ENCODE results near the gene RANBP9.

The RANBP9 gene

GRCh38 chr6:13711733-13712598 lies at the start of gene RANBP9:
RANBP9 (minus strand) TSS chr6:13711835; CDS start chr6:13711505, 330 bp downstream.
- no peaks in the 10 kb centered on the region for H3K27me3 ChIP-seq (ENCODE audit: low read depth)
- in situ Hi-C loops (cut with MboI; ENCODE audit: low sequenced_read_pairs) = no loop called here
- H3K9me3 ChIP-seq = no peaks in the 10 kb centered on the region
- DNase-seq (ENCODE audit: low spot score in 2 of 2) = peak; percentile 74 to 90
- H3K36me3 ChIP-seq (replicated peaks) = no peaks in the 10 kb centered on the region
- H3K4me3 ChIP-seq = peak within 1 kb of the TSS; percentile 66
- H3K4me1 ChIP-seq = peaks cover 9% of the 10 kb centered on the region

DNA sequence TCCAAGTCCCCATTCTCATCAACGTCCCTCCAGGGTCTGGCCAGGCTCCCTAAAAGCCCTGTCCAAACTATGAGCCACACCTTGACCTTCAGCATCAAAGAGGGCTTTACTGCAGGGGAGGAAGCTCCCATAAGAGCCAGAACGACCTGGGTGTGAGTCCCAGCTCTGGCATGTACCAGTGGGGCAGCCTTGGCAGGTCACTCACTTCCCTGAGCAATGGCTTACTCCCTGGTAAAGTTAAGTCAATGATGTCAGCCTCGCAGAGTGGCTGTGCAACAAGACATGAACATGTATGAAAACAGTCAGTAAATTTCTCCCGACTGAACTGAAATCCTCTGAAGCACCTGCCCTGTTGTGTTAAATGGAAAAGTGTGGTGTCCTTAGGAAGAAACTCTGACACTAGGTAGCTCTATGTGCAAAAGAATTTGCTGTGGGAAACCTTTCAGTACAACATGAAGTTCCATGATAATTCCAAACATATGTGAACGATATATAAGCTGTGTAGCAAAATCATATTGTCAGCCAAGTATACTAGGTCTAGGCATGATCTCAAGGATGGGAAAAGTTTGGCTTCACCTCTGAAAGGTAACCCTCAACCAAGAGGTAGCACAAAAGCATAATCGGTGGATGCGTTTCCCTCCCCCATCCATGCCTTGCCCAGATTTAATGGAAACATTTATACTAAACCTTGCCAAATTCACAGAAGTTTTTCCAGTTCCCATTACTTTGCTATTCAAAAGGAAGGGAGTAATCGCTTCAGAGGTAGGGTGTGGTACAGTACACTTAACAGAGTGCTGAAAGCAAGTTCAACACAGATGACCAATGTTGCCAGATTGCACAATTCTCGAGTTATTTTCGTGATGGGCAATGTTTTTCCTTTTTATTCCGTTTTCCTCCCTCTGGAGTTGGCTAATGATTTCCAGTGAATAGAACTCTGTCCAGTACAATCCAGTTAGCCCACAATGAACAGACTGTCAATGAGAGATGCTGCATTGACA lies 49.0 kb upstream of the RANBP9 start:
- Histone ChIP-seq H3K27me3 (ENCODE audit: low read depth) (no peaks in the 10 kb centered on the region), H3K36me3 (replicated peaks) (no peaks in the 10 kb centered on the region), H3K4me3 (no peak overlapping the region), H3K9me3 (no peaks in the 10 kb centered on the region), H3K4me1 (peaks cover under 1% of the 10 kb centered on the region; the same call in 1 of the 2 replicates)
- in situ Hi-C loops (cut with MboI; ENCODE audit: low sequenced_read_pairs) = no loop called here
- no peak for DNase-seq (ENCODE audit: low spot score in 2 of 2)

DNA sequence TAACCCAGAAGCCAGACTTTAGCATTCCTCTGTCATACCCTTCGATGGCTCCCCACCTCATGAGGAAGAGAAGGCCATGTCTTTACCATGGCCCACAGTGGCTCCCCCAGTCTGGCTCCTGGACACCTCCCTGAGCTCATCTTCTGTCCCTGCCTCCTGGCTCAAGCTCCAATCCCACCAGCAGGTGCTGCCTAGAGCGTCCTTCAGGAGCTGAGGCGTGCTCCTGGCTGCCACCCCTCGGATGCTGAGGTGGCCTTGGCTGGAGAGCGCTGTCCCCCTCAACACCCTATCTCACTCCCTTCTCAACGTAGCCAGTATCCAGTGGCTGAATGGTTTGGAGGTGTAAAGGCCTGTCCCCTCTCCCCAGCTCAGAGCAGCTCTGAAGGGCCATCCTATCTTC lies 47.4 kb upstream of the RANBP9 start:
- Histone ChIP-seq H3K27me3 (ENCODE audit: low read depth) (no peaks in the 10 kb centered on the region), H3K4me1 (no peaks in the 10 kb centered on the region), H3K9me3 (no peaks in the 10 kb centered on the region), H3K4me3 (no peak overlapping the region), H3K36me3 (replicated peaks) (no peaks in the 10 kb centered on the region)
- no peak for DNase-seq (ENCODE audit: low spot score in 2 of 2)
- in situ Hi-C loops (cut with MboI; ENCODE audit: low sequenced_read_pairs) = no loop called here

DNA sequence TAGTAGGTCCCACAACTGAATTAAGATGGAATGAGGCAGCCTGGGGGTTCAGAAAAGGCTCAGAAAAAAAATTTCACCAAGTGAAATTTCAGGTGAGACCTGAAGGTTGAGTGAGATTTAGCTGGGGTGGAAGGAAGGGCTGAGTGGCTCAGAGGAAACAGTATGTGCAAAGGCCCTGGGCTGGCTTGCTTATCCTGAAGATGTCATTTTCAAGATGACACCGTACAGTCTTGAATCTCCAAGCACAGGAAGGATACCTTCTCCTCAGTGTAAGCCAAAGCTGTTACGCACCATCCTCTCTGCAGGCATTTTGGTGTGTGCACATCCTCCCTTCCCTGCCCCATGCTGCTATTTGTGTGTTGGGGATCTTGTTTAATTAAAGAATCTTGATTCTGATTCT lies 43.0 kb upstream of the RANBP9 start:
- no peaks in the 10 kb centered on the region for H3K9me3 ChIP-seq
- no peaks in the 10 kb centered on the region for H3K27me3 ChIP-seq (ENCODE audit: low read depth)
- H3K4me1 ChIP-seq = no peaks in the 10 kb centered on the region
- no peak for DNase-seq (ENCODE audit: low spot score in 2 of 2)
- in situ Hi-C loops (cut with MboI; ENCODE audit: low sequenced_read_pairs) = no loop called here
- no peak overlapping the region for H3K4me3 ChIP-seq
- H3K36me3 ChIP-seq (replicated peaks) = no peaks in the 10 kb centered on the region

GRCh38 chr6:13743736-13744127 lies 32.1 kb upstream of the RANBP9 start:
- H3K27me3 ChIP-seq (ENCODE audit: low read depth) = no peaks in the 10 kb centered on the region
- no peaks in the 10 kb centered on the region for H3K36me3 ChIP-seq (replicated peaks)
- in situ Hi-C loops (cut with MboI; ENCODE audit: low sequenced_read_pairs) = no loop called here
- H3K4me1 ChIP-seq = no peaks in the 10 kb centered on the region
- no peak for DNase-seq (ENCODE audit: low spot score in 2 of 2)
- no peak overlapping the region for H3K4me3 ChIP-seq
- H3K9me3 ChIP-seq = no peaks in the 10 kb centered on the region

- in situ Hi-C loops (cut with MboI; ENCODE audit: low sequenced_read_pairs) = no loop called here
- no peak overlapping the region for H3K4me3 ChIP-seq
- no peaks in the 10 kb centered on the region for H3K4me1 ChIP-seq
- no peaks in the 10 kb centered on the region for H3K27me3 ChIP-seq (ENCODE audit: low read depth)
- H3K9me3 ChIP-seq = no peaks in the 10 kb centered on the region
- no peaks in the 10 kb centered on the region for H3K36me3 ChIP-seq (replicated peaks)
- no peak for DNase-seq (ENCODE audit: low spot score in 2 of 2)
Measured at GRCh38 chr6:13742961-13743735, 31.5 kb upstream of the RANBP9 start.

GRCh38 chr6:13741365-13741764 lies 29.7 kb upstream of the RANBP9 start:
- Histone ChIP-seq H3K4me1 (no peaks in the 10 kb centered on the region), H3K36me3 (replicated peaks) (no peaks in the 10 kb centered on the region), H3K27me3 (ENCODE audit: low read depth) (no peaks in the 10 kb centered on the region), H3K9me3 (no peaks in the 10 kb centered on the region), H3K4me3 (no peak overlapping the region)
- in situ Hi-C loops (cut with MboI; ENCODE audit: low sequenced_read_pairs) = no loop called here
- DNase-seq (ENCODE audit: low spot score in 2 of 2) = no peak

DNA sequence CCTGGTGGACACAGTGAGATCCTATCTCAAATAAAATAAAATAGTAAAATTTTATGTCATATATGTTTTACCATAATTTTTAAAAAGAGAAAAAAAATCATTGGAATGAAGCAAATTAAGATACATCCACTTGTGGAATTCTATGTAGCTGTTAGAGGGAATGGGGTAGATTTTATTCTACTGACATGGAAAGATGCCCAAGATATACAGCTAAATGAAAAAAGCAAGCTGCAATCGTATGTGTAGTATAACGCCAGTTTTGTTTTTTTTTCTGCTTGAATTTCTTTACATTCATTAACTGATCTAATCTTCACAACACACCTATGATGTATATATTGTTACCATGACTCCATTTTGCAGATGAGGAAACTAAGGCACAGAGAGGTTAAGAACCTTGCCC lies 23.4 kb upstream of the RANBP9 start:
- Histone ChIP-seq H3K4me3 (no peak overlapping the region), H3K27me3 (ENCODE audit: low read depth) (no peaks in the 10 kb centered on the region; the same call in 1 of the 2 replicates), H3K36me3 (replicated peaks) (no peaks in the 10 kb centered on the region), H3K9me3 (no peaks in the 10 kb centered on the region), H3K4me1 (no peaks in the 10 kb centered on the region)
- no peak for DNase-seq (ENCODE audit: low spot score in 2 of 2)
- in situ Hi-C loops (cut with MboI; ENCODE audit: low sequenced_read_pairs) = no loop called here

DNA sequence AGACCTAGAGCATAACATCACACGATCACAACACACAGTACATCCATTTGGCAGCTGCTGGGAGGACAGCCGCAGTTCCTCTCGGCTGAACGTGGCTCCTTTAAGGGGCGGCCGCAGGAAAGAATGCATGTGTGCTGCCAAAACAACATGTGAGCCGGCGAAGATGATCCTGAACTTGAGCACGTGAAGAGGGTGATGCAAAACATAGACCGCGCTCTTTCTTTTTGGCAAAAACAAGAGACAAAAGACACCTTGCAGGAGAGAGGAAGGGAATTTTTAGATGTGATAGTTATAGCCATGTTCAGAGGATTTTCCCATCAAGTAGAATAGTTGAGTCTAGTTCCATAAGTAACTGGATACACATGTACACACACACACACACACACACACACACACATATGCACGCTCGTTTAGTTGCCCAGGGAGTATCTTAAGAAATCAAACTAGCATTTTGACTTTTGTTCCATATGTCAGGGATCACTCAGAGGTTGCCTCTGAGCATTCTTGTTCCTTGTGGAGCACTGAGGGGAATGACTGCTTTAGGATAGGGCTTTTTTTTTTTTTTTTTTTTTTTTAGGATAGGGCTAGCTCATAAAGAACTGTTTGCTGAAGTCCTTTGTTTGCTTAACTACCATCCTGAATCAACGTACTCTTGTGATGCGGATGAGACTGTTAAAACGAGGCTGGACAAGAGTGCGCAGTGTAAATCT lies 21.7 kb upstream of the RANBP9 start:
- Histone ChIP-seq H3K4me3 (no peak overlapping the region), H3K9me3 (no peaks in the 10 kb centered on the region), H3K4me1 (no peaks in the 10 kb centered on the region), H3K27me3 (ENCODE audit: low read depth) (no peaks in the 10 kb centered on the region; the same call in 1 of the 2 replicates), H3K36me3 (replicated peaks) (no peaks in the 10 kb centered on the region)
- peak in 1 of 2 experiments; percentile 30 for DNase-seq (ENCODE audit: low spot score in 2 of 2)
- in situ Hi-C loops (cut with MboI; ENCODE audit: low sequenced_read_pairs) = no loop called here

DNA sequence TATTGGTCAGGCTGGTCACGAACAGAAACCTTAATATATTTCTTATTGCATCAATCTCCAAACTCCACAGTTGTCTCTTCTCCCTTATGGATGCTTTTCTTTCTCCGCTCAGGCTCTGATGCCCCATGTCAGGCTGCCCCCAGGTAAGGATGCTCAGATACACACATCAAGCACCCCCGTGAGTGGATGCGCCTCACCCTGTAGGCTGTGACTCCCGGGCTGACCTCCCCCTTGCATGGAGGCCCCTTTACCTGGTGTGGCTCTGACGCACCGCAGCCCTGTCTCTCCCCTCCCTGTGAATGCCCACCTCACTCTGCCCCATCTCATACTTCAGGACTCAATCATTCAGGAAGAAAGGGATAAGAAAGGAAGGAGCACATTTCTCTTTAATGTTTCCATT lies 19.1 kb upstream of the RANBP9 start:
- Histone ChIP-seq H3K4me1 (no peaks in the 10 kb centered on the region), H3K27me3 (ENCODE audit: low read depth) (peaks cover 3% of the 10 kb centered on the region), H3K4me3 (no peak overlapping the region), H3K9me3 (peaks cover 3% of the 10 kb centered on the region; the same call in 1 of the 2 replicates), H3K36me3 (replicated peaks) (no peaks in the 10 kb centered on the region)
- DNase-seq (ENCODE audit: low spot score in 2 of 2) = no peak
- in situ Hi-C loops (cut with MboI; ENCODE audit: low sequenced_read_pairs) = no loop called here

DNA sequence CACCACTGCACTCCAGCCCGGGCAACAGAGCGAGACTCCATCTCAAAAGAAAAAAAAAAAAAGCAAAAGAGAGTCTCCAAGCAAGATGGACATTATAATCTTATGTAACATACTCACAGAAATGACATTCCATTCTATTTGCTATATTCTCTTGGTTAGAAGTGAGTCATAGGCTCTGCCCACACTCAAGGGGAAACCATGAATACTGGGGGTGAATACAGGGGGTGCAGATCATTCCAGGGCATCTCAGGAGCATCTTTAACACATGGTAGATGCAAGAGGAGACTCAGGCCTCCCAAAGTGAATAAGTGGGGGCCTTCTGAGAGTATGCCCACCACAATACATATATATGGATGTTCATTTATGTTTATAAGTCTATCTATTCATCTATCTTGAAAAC lies 18.3 kb upstream of the RANBP9 start:
- H3K4me3 ChIP-seq = no peak overlapping the region
- no peaks in the 10 kb centered on the region for H3K4me1 ChIP-seq
- no peaks in the 10 kb centered on the region for H3K36me3 ChIP-seq (replicated peaks)
- no peak for DNase-seq (ENCODE audit: low spot score in 2 of 2)
- in situ Hi-C loops (cut with MboI; ENCODE audit: low sequenced_read_pairs) = no loop called here
- H3K9me3 ChIP-seq = peaks cover 5% of the 10 kb centered on the region; the same call in 1 of the 2 replicates
- H3K27me3 ChIP-seq (ENCODE audit: low read depth) = peaks cover 3% of the 10 kb centered on the region; the same call in 1 of the 2 replicates

GRCh38 chr6:13725570-13725969 lies 13.9 kb upstream of the RANBP9 start:
- DNase-seq (ENCODE audit: low spot score in 2 of 2) = no peak
- H3K4me3 ChIP-seq = no peak overlapping the region
- in situ Hi-C loops (cut with MboI; ENCODE audit: low sequenced_read_pairs) = no loop called here
- peaks cover 5% of the 10 kb centered on the region; the same call in 1 of the 2 replicates for H3K9me3 ChIP-seq
- peaks cover 3% of the 10 kb centered on the region; the same call in 1 of the 2 replicates for H3K27me3 ChIP-seq (ENCODE audit: low read depth)
- no peaks in the 10 kb centered on the region for H3K4me1 ChIP-seq
- H3K36me3 ChIP-seq (replicated peaks) = no peaks in the 10 kb centered on the region

DNA sequence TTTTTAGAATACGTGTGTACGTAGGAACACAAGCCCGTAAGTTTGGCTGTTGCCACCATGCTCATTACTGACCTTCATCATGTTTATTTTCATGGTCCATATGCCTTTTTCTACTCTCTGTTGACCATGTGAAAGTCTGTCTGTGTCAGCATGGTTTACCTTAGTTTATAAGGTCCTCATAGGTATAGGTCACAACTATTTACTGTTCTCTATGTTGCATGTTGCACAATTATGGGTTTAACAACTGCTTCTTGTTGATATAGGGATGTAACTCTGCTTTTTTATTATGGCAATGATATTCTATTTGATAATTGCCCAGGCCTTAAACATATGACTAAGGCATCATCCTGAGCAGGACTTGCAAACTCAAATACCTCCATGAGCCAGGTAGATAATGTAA lies 13.4 kb upstream of the RANBP9 start:
- Histone ChIP-seq H3K9me3 (peaks cover 5% of the 10 kb centered on the region; the same call in 1 of the 2 replicates), H3K4me1 (no peaks in the 10 kb centered on the region), H3K27me3 (ENCODE audit: low read depth) (peaks cover 3% of the 10 kb centered on the region; the same call in 1 of the 2 replicates), H3K4me3 (no peak overlapping the region), H3K36me3 (replicated peaks) (no peaks in the 10 kb centered on the region)
- in situ Hi-C loops (cut with MboI; ENCODE audit: low sequenced_read_pairs) = no loop called here
- DNase-seq (ENCODE audit: low spot score in 2 of 2) = no peak
